Measurements from ENCODE around the gene MRPL41. TPM values are rescaled to one million over a fixed set of nuclear protein-coding genes. Genes with fewer than 3 reads are reported as not detected.

The MRPL41 gene
- polyA plus RNA-seq, 1 donor from 2014 or later: 60.5 TPM

GRCh38 chr9:137514691-137515337, 36.9 kb upstream of the MRPL41 start:
- Histone ChIP-seq H4K20me1 (ENCODE audit: insufficient read depth) (no peaks in the 10 kb centered on the region), H3K79me2 (replicated peaks; ENCODE audit: insufficient read depth, low read length) (no peaks in the 10 kb centered on the region), H2AFZ (ENCODE audit: low read depth, low read length) (no peak overlapping the region), H3K27ac (ENCODE audit: low read length) (no peak overlapping the region), H3K27me3 (ENCODE audit: insufficient read depth, low read depth, low read length) (no peaks in the 10 kb centered on the region), H3K4me2 (ENCODE audit: low read length) (no peak overlapping the region), H3K4me3 (ENCODE audit: low read length) (no peak overlapping the region), H3K36me3 (ENCODE audit: insufficient read depth, low read length) (no peaks in the 10 kb centered on the region), H3K9ac (ENCODE audit: low read length) (no peak overlapping the region), H3K9me2 (ENCODE audit: insufficient read depth, low read length) (no peaks in the 10 kb centered on the region), H3F3A (ENCODE audit: insufficient read depth, low read length, poor library complexity, severe bottlenecking) (no peaks in the 10 kb centered on the region), H3K9me3 (ENCODE audit: low read length) (no peaks in the 10 kb centered on the region)
- no peak for TF ChIP-seq RAD21 (conservative IDR thresholded peaks at IDR 0.05)
- TF ChIP-seq EP300 (conservative IDR thresholded peaks at IDR 0.05; ENCODE audit: poor library complexity, severe bottlenecking): no peak
- TF ChIP-seq CTCF (IDR thresholded peaks at IDR 0.05; ENCODE audit: poor library complexity, severe bottlenecking): no peak
- no peak for TF ChIP-seq SMC3 (conservative IDR thresholded peaks at IDR 0.05; ENCODE audit: poor library complexity)
- no peak for TF ChIP-seq TAF1 (IDR thresholded peaks at IDR 0.05; ENCODE audit: low read depth)
- no peak for TF ChIP-seq REST (IDR thresholded peaks at IDR 0.05; ENCODE audit: borderline replicate concordance)
- TF ChIP-seq EZH2 (IDR thresholded peaks at IDR 0.05; ENCODE audit: borderline replicate concordance, insufficient read depth, low read length, poor library complexity, severe bottlenecking): no peak
- no peak for TF ChIP-seq MXI1 (conservative IDR thresholded peaks at IDR 0.05; ENCODE audit: poor library complexity, severe bottlenecking)

GRCh38 chr9:137515338-137515724, 36.3 kb upstream of the MRPL41 start:
- Histone ChIP-seq H3K9me2 (ENCODE audit: insufficient read depth, low read length) (no peaks in the 10 kb centered on the region), H3K9me3 (ENCODE audit: low read length) (no peaks in the 10 kb centered on the region), H3K27ac (ENCODE audit: low read length) (no peak overlapping the region), H3K9ac (ENCODE audit: low read length) (no peak overlapping the region), H2AFZ (ENCODE audit: low read depth, low read length) (no peak overlapping the region), H3K27me3 (ENCODE audit: insufficient read depth, low read depth, low read length) (no peaks in the 10 kb centered on the region), H3K36me3 (ENCODE audit: insufficient read depth, low read length) (no peaks in the 10 kb centered on the region), H4K20me1 (ENCODE audit: insufficient read depth) (no peaks in the 10 kb centered on the region), H3K4me3 (ENCODE audit: low read length) (no peak overlapping the region), H3F3A (ENCODE audit: insufficient read depth, low read length, poor library complexity, severe bottlenecking) (no peaks in the 10 kb centered on the region), H3K79me2 (replicated peaks; ENCODE audit: insufficient read depth, low read length) (no peaks in the 10 kb centered on the region), H3K4me2 (ENCODE audit: low read length) (no peak overlapping the region)
- TF ChIP-seq EP300 (conservative IDR thresholded peaks at IDR 0.05; ENCODE audit: poor library complexity, severe bottlenecking): no peak
- no peak for TF ChIP-seq CTCF (IDR thresholded peaks at IDR 0.05; ENCODE audit: poor library complexity, severe bottlenecking)
- TF ChIP-seq EZH2 (IDR thresholded peaks at IDR 0.05; ENCODE audit: borderline replicate concordance, insufficient read depth, low read length, poor library complexity, severe bottlenecking): no peak
- no peak for TF ChIP-seq POLR2AphosphoS5 (IDR thresholded peaks at IDR 0.05)
- TF ChIP-seq REST (IDR thresholded peaks at IDR 0.05; ENCODE audit: borderline replicate concordance): no peak
- TF ChIP-seq SMC3 (conservative IDR thresholded peaks at IDR 0.05; ENCODE audit: poor library complexity): no peak
- TF ChIP-seq TAF1 (IDR thresholded peaks at IDR 0.05; ENCODE audit: low read depth): no peak
- no peak for TF ChIP-seq MXI1 (conservative IDR thresholded peaks at IDR 0.05; ENCODE audit: poor library complexity, severe bottlenecking)
- no peak for TF ChIP-seq RAD21 (conservative IDR thresholded peaks at IDR 0.05)
